HG03442 (cell line): ENCODE results near the gene TNFRSF4.

Experiments
- ATAC-seq: cut with Tn5 transposase; IDR thresholded peaks from one replicate; pipeline ENCODE4 v1.9.1; 2021; ENCODE audit warnings: mild to moderate bottlenecking, moderate library complexity; ENCODE audit not compliant: unreplicated experiment

TNFRSF4 gene

GRCh38 chr1:1219341-1219740 lies 5.4 kb upstream of the TNFRSF4 start:
- ATAC-seq: no peak

- no peak for ATAC-seq
Observed at GRCh38 chr1:1218524-1219200, 4.7 kb upstream of the TNFRSF4 start.

DNA sequence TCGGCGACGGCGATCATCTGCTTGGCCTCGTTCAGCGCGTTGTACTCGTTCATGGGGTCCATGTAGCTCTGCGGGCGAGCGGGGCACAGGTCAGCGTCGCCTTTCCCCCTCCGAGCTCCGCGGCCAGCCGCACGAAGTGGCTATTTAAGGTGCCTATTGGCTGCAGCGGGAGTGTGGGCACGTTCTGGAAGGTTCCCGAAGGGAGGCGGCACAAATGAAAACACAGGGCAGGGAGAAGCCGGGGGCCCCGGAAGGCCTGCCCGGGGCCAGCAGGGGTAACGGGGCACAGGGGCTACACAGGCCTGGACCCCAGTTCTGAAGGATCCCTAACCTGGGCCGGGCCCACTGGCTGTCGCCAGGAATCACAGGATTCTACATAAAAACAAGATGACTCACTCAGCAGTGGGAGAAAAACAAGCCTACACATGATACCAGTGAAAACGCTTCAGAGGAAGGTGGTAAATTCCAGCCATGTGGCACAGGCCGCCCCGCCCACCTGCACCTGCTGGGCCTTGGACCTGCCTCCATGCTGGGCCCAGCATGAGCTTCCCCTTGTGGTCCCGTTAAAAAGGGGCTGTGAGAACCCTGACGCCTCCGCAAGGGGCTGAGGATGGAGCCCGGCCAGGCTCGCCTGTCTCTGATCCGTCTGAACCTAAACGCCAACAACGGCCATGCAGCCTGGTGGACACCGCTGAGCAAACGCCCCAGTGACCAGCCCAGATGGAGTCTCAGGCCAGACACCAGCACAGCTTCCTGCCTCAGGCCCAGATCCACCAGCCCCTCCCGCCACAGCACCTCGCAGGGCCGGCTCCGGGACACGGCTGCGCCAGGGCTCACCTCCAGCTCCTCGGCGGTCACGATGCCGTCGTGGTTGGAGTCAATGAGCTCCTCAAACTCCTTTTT lies 3.9 kb upstream of the TNFRSF4 start:
- ATAC-seq: no peak

GRCh38 chr1:1216770-1217620 lies 3.0 kb upstream of the TNFRSF4 start:
- ATAC-seq: no peak

GRCh38 chr1:1215881-1216605 lies 2.1 kb upstream of the TNFRSF4 start:
- ATAC-seq: no peak

- no peak for ATAC-seq
Observed at GRCh38 chr1:1215080-1215676, 1.2 kb upstream of the TNFRSF4 start.

DNA sequence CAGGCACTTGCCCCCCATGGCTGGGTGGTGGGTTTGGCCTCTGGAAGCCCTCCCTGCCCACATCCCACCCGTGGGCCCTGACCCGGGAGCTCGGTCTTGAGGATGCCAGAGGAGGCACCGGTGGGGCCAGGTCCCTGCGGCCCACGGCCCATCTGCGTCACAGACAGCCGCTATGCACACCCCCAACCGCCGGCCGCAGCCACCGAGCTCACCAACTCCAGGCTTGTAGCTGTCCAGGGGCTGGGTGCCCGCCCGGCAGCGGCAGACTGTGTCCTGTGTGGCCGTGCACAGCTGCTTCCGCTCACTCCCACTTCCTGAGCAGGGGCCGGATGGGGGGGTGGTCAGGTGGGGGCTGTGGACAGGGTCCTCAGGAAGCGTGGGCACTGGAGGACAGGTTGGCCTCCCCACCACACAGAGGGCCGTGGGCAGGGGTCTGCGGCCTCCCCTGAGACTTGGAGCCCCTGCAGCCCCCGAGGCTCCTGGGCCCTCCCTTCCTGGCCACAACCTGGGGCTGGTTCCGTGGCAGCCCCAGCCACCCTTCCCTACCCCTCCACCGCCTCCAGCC lies 1.1 kb downstream of the TNFRSF4 start:
- ATAC-seq: no peak

DNA sequence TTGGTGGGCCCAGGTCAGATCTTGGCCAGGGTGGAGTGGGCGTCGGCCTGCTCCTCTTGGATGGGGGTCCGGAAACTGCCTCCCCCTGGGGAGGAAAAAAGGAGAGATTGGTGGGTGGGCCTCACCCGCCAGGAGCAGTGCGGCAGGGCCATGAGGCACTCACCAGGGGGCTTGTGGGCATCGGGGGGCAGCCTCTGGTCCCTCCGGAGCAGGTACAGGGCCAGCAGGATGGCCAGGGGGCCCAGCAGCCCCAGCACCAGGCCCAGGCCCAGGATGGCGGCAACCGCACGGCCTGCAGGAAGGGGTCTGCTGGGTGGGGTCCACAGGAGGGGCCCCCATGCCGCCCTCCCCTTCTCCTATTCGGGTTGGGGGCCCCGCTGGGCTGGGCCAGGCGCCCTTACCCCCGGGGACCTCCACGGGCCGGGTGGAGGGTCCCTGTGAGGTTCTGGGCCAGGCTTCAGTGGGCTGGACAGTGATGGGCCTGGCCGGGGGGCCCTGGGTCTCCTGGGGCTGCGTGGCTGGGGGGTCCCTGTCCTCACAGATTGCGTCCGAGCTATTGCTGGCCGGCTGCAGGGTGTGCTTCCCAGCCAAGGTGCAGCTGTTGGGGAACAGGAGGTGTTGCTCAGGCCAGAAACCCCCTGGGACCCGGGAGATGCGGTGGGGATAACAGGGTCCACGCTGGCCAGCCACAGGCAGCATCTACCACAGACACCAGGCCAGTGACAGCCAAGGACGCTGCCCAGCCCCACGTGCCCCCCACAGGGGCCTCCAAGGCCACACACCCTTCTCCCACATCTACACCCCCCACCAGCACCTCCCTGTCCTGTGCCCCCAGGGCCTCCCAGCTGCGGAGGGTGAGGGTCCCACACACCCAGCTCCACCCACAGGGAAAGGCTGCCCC lies 2.2 kb downstream of the TNFRSF4 start:
- ATAC-seq: no peak

DNA sequence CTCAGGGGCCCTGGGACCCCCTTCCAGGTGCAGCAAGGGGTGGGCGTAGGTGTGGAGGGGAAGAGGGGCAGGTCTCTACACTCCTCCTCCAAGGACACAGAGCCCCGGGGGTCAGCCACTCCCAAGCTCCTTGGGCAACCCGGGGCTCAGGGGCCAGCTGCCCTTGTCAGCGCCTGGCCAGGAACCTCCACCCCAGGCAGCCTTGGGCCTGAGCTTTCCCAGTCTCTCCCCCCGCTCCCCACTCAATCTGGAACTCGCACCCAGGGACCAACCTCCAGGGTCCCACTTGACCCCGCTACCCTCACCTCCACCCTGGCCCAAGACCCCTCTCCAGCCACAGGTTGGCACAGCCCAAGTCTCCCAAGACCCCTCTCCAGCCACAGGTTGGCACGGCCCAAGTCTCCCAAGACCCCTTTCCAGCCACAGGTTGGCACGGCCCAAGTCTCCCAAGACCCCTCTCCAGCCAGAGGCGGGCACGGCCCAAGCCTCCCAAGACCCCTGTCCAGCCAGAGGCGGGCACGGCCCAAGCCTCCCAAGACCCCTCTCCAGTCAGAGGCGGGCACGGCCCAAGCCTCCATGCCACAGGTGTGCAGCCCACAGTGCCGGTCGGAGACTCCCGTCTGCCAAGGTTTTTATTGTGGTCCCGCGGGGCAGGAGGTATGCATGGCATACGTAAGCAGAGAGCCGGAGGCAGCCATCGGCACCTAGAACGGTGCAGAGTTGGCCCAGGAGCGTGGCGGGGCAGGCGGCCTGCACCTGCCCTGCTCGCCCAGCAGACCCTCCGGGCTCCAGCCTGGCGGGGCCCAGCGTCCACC lies 3.0 kb downstream of the TNFRSF4 start:
- no peak for ATAC-seq

DNA sequence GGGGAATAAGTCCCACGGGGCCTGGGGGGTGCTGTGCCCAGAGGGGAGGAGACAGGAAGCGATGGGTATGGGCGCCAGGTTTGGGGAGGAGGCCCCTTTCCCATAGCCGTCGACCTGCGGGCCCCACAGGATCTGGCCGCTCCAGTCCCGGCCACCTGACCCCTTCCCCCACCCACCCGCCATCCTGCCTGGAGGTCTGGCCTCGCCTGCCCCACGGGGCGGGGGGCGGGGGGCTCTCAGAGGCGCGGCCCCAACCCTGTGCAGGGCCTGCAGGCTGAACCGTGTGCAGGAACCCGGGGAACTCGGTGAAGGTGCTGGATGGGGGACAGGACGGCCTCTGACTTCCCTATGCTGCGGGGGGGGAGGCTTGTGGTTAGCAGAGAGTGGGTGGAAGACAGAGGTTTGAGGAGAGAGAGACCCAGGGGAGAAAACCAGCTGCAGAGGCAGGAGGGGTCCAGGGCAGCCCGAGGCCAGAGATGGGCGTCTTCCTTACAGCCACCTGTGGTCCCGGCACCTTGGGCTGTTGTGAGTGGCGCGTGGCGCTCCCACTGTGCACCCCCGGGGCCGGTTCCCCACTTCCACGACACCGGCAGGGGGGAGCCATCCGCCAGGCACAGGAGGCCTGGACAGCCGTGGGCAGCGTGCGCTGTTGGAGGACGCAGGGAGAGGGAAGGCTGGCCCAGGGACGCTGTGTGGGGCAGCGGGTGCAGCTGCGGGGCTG lies 5.1 kb downstream of the TNFRSF4 start:
- ATAC-seq: no peak

DNA sequence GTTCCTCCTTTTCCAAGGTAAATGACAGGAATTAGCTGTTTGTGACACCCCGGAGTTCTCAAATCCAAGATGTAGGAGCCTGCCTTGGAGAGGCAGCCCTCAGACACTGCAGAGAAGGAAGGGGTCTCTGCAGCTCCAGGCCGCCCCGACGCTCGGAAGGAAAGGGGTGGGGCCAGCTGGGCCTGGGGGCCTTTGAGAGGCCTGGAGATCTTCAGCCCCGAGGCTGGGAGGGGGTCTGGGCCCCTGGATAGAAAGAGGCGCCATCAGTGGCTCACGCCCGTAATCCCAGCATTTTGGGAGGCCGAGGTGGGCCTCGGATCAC lies 6.4 kb downstream of the TNFRSF4 start:
- ATAC-seq: no peak

DNA sequence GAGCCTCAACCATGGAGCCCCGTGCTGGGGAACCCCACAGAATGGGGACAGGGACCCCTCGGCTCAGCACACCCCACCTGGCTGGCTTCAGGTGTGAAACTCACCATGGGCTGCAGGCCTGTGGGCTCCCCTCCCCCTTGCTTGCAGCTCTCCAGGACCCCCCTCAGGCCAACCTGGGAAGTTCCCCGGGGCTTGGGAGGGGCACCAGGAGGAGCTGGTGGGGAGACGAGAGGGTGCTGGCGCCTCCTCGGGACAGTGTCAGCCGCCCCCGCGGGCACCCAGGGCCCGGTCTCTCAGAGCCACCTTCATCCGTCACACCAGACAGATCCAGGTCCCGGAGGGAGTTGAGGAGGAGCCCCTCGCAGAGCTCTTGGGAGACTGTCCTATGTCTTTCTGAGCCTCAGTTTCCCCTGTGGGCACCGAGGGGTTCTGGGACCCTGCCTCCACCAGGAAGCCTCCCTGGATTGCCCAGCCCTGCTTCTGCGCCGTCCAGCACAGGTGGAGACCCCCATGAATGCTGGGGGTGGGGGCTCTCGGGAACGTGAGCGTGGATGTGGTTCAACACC lies 6.9 kb downstream of the TNFRSF4 start:
- no peak for ATAC-seq

DNA sequence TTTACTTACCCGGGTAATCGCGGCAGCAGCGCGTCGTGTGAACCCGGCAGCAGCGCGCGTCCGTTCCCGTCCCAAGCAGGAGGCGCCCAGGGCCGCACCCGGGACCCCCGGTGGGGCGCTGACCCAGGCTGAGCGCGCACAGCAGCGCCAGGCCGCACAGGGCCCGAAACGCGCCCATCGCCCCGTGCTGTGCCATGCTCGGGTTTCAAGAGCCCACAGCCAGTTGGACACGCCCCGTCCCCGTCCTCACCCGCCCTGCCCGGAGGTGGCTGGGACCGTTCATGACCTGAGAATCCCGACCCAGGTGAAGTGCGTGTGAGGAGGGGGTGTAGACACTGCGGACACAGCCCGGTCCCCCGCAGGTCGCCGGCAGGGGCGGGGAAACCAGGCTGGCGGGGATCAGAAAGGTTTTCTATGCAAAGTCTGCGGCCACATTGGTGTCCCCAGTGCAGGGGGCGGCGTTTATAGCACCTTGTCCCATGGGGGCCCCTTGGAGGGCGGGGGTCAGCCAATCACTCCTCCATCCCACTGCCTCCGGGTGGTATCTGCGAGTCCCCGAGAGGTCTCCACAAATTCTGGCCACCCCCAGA lies 7.5 kb downstream of the TNFRSF4 start, which contains the start of gene TNFRSF18:
Gene TNFRSF18 (minus strand): TSS at position 217 of the 590 bp plus-strand sequence. CDS start 21 bp downstream, at position 196.
- no peak for ATAC-seq

DNA sequence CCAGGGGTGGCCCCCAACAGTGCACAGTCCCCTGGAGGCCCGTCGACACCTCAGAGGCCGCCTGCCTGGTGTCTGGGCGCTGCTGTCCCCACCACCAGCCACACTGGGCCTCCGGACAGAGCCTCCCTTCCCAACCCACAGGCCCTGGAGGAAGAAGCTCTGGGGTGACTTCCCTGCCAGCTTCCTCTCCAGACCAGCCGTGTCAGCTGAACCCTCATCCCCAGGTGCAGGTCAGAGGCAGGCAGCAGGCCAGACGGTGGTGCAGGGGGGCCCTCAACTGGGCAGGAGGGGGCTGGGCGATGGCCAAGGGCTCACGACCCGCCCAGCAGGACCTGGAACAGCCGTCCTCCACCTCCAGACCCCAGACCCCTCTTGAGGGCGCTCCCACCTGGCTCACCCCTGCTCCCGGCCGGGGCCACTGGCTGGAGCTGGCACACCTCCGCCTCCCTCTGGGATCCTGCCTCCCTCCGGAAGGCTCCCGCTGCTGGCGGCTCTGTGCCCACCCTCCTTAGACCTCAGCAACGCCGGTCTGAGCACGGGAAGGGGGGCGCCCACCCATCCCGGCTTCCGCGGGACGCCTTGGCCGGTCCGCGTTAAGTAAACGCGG lies 8.1 kb downstream of the TNFRSF4 start:
- no peak for ATAC-seq

GRCh38 chr1:1204998-1205768 lies 8.8 kb downstream of the TNFRSF4 start:
- no peak for ATAC-seq
